GM21360 (cell line): Measurements from ENCODE around the gene LRRFIP1.
"Not testable (repeated sequence)": the region's sequence is repeated elsewhere in the genome, so short reads cannot be mapped to it uniquely, and the experiment has no call there.

ENCODE experiments used
- ATAC-seq: cut with Tn5 transposase; IDR thresholded peaks from one replicate; pipeline ENCODE4 v1.9.1; 2021; ENCODE audit warnings: mild to moderate bottlenecking, moderate library complexity; ENCODE audit not compliant: unreplicated experiment

Gene LRRFIP1

GRCh38 chr2:237682856-237683670, 55.7 kb downstream of the LRRFIP1 start:
- ATAC-seq: no peak

DNA sequence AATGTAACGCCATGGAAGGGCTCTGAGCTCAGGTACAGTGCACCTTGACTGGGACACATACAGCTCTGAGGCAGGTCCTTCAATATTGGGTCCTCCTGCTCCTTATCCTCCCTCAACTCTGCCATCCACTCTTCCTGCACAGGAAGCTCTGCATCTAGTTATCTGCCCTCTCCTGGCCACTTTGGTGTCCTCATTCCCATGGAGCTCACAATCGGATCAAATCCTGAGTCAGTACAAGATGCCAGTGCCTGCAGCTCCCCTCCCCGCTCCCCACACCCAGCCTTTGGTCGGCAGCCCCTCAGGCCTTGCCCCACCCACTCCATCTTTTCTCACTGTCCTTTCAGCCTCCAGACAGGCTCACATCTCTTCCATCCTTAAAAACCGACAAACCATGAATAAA, 58.0 kb downstream of the LRRFIP1 start:
- ATAC-seq: no peak

DNA sequence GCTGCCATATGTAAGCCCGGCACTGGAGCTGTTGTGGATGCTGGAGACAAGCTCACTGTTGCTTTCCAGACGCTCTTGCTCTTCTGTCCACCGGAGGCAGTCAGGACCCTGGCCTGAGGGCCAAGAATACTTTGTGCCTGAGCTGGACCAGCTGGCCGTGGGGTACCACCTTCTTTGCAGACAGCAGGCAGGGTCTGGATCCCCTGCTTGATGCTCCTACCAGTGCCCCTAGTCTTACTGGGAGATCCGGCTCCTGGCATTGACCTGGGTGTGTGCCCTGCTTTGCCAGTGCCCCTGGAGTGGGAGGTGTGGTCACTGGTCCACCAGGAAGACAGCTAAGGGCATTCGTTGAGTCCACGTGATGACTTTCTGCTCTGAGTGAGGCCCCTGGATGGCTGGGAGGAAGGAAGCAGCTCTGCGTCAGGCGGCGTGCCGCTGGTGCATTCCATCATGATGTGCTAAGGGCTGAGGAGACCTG, 59.3 kb downstream of the LRRFIP1 start:
- no peak for ATAC-seq

DNA sequence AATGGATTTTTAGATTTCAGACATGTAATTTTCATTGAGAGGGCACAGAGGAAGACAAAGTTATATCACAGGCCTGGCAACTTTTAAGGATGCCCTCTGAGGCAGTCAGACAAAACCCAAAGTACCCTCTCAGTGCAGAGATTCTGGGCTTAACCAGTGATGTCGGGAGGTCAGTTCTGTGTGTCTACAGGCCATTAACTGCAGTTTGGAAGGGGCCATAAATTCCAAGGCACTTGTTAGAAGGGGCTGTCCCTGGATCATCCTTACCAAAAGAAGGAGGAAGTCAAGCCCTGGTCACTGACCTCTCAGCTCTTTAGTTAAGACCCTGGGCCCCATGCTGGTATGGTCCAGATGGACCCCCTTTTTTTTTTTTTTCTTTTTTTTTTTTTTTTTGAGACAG, 60.7 kb downstream of the LRRFIP1 start:
- no peak for ATAC-seq

DNA sequence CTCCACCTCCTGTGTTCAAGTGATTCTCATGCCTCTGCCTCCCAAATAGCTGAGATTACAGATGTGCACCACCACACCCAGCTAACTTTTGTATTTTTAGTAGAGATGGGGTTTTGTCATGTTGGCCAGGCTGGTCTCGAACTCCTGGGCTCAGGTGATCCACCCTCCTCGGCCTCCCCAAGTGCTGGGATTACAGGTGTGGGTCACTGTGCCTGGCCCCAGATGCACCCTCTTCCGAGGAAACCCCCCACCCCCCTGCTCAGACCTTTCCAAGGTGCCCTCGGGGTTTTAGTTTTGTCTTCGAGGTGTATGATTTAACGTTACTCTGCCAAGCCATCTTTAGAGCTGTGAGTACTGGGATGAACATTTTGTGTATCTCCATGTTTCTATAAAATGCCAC, 61.2 kb downstream of the LRRFIP1 start:
- not testable (repeated sequence) for ATAC-seq

GRCh38 chr2:237689336-237690131, 62.1 kb downstream of the LRRFIP1 start:
- ATAC-seq: no peak

DNA sequence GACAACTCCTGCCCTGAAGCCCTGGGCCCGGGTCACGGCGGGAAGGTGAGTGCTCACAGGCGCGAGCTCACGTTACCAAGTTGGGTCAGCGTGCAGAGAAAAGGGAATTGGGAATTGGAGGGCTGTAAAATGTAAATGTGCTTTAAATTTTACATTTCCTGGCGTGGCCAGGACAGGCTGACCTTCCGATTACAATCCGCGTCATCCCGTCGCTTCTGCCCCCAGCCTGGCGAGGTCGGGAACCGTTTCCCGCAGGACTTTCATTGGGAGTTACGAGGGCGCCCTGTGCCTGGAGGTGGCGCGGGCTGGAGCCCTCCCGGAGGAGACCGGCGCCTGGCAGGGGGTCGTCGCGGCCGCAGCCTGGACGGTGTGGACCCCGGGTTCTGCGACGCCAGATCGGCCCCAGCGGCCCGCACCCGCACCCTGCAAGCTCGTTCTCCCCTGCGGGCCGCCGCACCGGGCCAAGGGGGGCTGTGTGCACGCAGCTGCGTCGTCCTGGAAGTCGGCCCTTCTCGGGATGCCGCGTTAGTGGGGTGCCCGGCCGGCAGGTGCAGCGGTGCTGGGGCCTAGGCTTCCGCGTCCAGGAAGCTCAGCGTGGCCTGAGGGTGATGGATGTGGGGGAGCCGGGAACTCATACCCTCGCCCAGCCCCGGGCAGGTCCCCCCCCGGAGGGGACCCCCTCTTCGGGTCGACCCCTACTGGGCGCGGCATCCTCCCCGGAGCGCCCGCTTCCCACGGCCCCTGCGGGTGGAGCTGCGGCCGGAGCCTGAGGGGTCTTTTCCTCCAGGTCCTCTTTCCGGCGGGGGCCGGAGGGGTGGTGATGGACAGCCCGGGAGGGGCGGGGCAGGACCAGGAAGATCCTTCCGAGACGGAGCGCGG, 63.9 kb downstream of the LRRFIP1 start:
- ATAC-seq: peak; percentile 29

GRCh38 chr2:237691908-237692600, 64.7 kb downstream of the LRRFIP1 start:
- peak; percentile 53 for ATAC-seq

DNA sequence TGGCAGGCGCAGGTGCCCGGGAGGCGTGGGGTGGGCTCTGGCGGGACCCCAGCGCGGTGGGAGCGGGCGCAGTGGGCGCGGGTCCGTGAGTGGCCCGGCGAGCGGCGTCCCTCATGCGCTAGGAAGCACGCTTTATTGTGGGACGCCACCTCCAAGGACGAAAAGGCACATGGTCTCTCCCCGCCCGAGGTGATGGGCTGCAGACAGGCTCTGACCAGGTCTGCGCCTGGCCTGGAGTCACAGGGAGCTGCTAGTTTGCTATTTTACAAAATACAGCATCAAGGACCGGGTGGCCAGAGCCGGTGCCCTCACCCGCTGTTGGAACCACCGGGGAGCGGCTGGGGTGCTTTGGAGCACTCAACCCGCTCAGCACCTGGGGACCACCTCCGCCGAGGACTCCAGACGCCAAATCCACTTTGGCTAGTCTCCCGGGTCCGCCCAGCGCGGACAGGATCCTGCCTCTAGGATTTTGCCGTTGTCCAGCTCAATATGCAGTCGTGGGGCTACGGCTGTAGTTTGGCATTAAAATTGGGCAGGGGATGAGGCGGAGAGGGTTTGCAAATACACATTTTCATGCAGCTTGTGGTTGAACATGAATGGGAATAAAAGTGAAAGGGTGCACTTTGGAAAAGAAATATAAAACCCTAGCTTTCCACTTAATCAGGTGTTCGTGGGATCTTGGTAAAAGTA, 65.4 kb downstream of the LRRFIP1 start:
- ATAC-seq: peak; percentile 0

DNA sequence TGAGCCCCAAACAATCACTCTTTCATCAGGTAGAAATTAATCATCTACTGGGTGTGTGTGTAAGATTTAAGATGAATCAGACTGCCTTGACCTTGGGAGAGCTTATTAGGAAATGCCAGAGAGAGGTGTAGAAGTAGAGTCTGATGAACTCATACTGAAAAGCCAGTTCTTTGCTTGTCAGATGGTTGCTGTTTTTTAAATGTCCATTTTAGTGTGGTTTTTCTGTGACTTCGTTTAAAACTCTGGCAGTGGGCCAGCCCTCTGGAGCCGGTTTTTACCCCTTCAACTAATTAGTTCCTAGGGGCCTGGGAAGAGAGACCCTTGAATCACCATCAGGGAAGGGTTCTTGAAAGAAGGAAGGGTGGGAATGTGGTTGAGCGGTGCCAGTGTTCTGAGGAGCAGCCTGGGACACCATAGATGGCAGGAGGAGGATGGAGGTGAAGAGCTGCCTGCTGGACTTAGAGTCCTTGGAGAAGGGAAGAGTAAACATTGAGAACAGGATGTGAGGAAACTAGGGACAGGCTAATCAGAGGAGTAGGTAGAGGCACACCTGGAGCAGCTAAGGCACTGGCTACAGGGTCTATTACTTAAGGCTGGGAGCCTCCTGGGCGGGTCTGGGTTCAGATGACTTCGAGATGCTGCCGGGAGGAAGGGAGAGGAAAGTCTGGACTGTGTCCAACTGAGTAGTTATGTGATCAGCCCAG, 66.1 kb downstream of the LRRFIP1 start:
- ATAC-seq: no peak

- ATAC-seq: no peak
Observed at GRCh38 chr2:237694415-237695194, 67.2 kb downstream of the LRRFIP1 start.

DNA sequence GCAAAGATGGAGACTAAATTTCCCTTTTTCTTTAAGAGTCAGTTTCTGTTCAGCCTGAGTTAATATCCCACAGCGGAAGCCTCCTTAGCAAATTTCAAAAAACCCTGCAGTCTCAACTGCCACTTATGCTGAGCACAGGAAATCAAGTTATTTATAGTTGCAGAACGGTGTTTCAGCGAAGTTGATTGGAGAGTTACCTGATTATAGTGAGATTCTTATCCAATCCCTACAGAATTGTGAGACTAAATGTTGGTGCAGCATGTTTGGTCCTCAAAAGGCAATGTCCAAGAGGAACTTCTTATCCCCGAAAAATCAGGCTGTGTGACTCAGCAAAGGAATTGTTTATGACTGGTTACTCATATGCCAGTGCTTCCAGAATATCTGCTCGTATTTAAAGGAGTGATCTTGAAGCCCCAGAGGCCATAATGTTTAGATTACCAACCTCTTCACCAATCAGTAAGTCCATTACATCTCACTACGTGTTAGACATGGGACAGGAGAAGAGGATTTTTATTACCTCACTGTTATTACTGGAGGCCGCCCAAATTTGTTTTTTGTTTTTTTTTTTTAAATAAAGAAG, 67.9 kb downstream of the LRRFIP1 start:
- no peak for ATAC-seq

DNA sequence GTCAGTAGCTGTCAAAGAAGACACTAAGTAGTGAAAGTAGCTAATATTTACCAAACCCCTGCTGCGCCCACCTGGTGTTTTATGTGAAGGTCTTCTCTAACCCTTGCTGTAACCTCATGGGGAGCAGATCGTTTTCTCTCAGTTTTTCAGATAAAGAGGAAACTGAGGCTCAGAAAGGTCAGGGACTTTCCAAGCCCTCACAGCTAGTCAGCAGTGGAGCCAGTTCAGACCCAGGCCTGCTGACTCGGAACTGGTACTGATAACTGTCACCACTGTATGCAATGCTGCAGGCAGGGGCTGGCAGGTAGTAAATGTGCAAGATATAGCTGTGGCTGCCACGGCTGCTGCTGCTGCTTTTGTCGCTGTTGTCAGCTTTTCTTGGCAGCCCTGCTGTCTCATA, 69.1 kb downstream of the LRRFIP1 start:
- ATAC-seq: no peak

- no peak for ATAC-seq
Observed at GRCh38 chr2:237697586-237698357, 70.4 kb downstream of the LRRFIP1 start.

DNA sequence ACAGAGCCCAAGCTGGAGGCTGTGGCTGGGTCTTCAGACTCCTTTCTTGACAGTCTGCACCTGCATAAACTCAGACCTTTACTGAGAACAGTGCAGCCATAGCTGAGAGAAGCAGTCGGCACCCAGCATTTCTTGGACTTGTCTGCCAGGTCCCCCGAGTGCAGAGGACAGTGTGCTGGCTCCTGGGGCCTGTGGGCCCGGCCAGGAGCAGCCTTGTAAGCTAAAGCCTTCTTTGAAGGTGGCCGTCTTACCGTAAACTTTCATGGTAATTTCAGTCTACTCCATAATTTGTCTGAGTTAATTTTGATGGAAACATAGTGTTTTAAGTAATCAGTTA, 70.9 kb downstream of the LRRFIP1 start:
- no peak for ATAC-seq

DNA sequence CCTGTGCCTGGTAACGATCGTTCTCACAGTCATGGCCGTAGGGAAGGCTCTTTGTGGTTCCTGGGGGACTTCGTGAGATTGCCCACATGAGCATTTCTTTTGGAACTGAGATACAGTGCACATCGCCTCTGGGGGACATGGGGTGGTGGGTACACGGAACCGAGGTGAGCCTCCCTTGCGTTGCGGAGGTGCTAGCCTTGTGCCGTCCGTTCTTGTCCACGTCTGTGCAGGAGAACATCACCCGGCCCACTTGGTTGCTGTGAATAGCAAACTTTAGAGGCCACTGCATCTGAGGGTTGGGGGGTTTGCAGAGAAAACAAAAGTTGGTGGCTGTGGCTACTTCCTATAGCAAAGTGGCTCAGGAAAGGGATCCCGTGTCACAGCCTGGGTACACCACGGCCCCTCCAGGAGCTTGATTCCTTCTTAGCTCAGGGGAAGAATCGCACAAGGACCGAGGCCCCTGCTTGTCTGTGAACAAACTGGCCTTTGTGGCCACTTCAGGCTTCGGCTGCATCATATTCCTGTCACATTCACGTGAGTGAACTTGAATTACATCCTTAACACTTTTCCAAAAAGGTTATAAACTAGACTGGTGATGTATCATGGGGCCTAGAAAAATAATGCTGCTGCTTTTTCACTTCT, 72.6 kb downstream of the LRRFIP1 start:
- ATAC-seq: no peak

DNA sequence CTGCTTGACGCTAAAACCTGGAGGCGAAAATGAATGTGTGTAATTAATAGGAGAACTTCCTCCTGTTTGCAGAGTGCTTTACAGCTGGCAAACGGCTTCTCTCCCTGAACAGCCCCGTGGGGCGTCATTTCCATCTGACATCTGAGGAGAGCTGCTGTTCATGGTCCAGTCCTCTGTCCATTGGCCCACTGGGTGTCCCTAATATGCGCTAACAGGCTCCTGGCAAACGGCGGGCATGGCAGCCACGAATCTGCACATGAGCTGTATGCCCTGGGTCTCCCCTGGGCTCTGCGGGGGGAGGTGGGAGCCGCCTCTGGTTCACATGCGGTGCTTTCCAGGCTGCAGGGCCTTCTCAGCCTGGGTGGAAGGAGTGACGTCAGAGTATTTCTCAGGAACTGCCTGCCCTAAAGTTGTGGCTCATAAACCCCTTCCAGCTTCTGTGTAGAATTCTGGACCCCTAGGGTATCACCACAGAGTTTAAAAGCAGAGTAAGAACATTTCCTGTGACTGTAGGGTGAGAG, 73.2 kb downstream of the LRRFIP1 start:
- ATAC-seq: no peak
